ENCODE results near the gene PATJ. TPM values are rescaled to one million over a fixed set of nuclear protein-coding genes. Genes with fewer than 3 reads are reported as not detected.

PATJ gene
- total RNA-seq, 4 donors from 2014 or later: 47.6 to 105 (median 70.8) TPM

DNA sequence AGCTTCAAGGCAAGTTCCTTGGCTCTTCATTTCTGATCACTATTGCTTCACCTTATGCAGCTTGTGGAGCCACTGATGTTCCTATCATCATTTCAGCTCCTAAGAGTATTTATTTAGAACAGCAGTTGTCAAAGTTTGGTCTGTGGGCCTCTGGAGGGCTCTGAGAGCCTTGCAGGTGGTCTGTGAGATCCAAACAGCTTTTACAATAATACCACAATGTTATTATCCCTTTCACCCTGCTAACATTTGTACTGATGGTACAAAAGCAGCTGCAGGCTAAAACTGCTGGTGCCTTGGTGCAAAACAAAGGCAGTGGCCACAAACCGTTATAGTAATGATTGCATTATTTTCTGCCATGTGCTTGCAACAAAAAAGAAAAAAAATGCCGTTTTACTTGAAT, 33.8 kb downstream of the PATJ start:
- Histone ChIP-seq H3K27ac (no peak overlapping the region), H3K36me3 (peaks cover 0 to 97% (median 3%) of the 10 kb centered on the region in 3 donors), H3K27me3 (no peaks in the 10 kb centered on the region), H3K9me3 (no peaks in the 10 kb centered on the region), H3K4me3 (no peak overlapping the region), H3K4me1 (no peaks in the 10 kb centered on the region)
- no peak for DNase-seq
- intact Hi-C loops (cut with DNase I): no loop called here
- no peak for TF ChIP-seq POLR2A (IDR thresholded peaks at IDR 0.05)
- TF ChIP-seq, protein P1, sequence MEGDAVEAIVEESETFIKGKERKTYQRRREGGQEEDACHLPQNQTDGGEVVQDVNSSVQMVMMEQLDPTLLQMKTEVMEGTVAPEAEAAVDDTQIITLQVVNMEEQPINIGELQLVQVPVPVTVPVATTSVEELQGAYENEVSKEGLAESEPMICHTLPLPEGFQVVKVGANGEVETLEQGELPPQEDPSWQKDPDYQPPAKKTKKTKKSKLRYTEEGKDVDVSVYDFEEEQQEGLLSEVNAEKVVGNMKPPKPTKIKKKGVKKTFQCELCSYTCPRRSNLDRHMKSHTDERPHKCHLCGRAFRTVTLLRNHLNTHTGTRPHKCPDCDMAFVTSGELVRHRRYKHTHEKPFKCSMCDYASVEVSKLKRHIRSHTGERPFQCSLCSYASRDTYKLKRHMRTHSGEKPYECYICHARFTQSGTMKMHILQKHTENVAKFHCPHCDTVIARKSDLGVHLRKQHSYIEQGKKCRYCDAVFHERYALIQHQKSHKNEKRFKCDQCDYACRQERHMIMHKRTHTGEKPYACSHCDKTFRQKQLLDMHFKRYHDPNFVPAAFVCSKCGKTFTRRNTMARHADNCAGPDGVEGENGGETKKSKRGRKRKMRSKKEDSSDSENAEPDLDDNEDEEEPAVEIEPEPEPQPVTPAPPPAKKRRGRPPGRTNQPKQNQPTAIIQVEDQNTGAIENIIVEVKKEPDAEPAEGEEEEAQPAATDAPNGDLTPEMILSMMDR (IDR thresholded peaks at IDR 0.05): no peak
- WGBS, 2 donors: 86 to 93% methylated on average over 2 of the region's 2 CpGs

DNA sequence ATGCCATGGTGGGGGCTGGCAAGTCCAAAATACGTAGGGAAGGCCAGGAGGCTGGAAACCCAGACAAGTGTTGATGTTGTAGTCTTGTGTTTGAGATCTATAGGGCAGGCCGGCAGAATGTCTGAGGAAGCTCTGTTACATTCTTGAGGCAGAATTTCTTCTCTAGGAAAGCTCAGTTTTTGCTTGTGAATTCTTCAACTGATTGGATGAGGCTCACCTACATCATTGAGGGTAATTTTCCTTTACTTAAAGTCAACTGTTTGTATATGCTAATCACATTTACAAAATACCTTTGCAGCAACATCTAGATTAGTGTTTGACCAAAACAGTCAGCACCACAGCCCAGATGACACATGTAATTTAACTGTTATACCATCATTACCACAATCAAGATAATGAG, 37.0 kb downstream of the PATJ start:
- Histone ChIP-seq H3K4me3 (no peak overlapping the region), H3K9me3 (no peaks in the 10 kb centered on the region), H3K27me3 (no peaks in the 10 kb centered on the region), H3K4me1 (no peaks in the 10 kb centered on the region), H3K36me3 (peaks cover 0 to 75% (median 0%) of the 10 kb centered on the region in 3 donors), H3K27ac (no peak overlapping the region)
- TF ChIP-seq, protein P1 (IDR thresholded peaks at IDR 0.05): no peak
- no peak for TF ChIP-seq POLR2A (IDR thresholded peaks at IDR 0.05)
- DNase-seq: no peak
- intact Hi-C loops (cut with DNase I): no loop called here
- 85 to 94% methylated on average over 2 of the region's 2 CpGs for WGBS, 2 donors

DNA sequence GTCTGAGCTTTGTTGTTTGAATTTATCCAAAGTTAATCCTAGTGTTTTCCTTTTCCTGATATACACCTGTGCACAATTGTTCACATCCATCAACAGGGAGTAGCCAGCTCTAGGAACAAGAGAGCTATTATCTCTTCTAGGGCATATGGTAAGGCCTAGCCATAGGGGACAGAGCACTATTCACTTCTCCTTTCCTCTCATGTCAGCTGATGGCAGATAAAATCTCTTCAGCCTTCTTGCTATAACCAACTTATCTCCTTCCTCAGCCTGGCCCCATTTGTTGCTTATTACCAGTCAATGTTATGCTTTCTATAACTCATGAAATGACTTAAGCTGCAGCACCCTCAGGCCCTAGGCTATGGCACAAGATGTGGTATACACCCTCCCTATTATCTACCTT, 38.9 kb downstream of the PATJ start:
- Histone ChIP-seq H3K4me1 (no peaks in the 10 kb centered on the region), H3K4me3 (no peak overlapping the region), H3K27me3 (no peaks in the 10 kb centered on the region), H3K27ac (no peak overlapping the region), H3K9me3 (no peaks in the 10 kb centered on the region), H3K36me3 (peaks cover 0 to 71% (median 0%) of the 10 kb centered on the region in 3 donors)
- intact Hi-C loops (cut with DNase I): no loop called here
- no peak for DNase-seq
- TF ChIP-seq, protein P1 (IDR thresholded peaks at IDR 0.05): no peak
- no peak for TF ChIP-seq POLR2A (IDR thresholded peaks at IDR 0.05)

DNA sequence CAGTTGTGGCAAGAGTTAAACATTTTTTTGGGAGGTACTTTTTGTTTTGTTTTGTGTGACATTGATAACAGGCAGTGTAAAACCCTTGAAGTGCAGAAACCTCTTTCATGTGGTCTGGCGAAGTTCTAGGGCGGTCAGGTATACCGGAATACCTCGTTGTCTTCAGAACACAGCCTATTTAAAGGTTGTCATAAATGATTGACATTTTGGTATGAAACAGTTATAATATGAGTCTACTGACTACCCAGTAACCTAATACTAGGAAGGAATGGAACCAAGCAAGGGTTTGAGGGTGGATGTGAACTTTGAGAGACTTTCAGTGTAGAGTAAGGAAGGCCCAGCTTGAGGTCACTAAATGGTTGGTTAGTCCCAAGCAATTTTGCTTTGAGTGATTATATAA, 40.5 kb downstream of the PATJ start:
- H3K4me3 ChIP-seq: no peak overlapping the region
- no peak for TF ChIP-seq POLR2A (IDR thresholded peaks at IDR 0.05)
- TF ChIP-seq, protein P1 (IDR thresholded peaks at IDR 0.05): no peak
- intact Hi-C loops (cut with DNase I): no loop called here
- no peaks in the 10 kb centered on the region for H3K4me1 ChIP-seq
- DNase-seq: no peak
- peaks cover 0 to 71% (median 0%) of the 10 kb centered on the region in 3 donors for H3K36me3 ChIP-seq
- no peaks in the 10 kb centered on the region for H3K27me3 ChIP-seq
- H3K9me3 ChIP-seq: no peaks in the 10 kb centered on the region
- 70 to 82% methylated on average over 4 of the region's 4 CpGs for WGBS, 2 donors
- H3K27ac ChIP-seq: no peak overlapping the region

DNA sequence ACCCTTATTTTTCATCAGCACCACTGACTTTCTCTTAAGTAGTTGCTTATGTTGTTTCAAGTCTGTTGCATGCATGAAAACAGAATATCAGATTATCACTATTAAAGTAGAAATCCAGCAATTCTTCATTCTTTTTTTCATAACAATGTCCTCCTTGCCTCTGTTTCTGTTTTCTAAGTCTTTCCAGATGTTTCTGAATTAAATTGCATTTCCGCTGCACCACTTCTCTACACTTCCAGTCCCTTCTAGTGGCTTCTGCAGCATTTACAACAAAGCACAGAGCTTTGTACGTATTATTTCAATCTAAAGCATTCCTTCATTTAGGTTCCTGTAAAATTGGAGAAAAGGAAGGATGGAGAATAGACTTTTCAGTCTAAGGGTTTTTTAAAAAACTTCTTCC, 42.4 kb downstream of the PATJ start:
- DNase-seq: no peak
- 96 to 98% methylated on average over 2 of the region's 2 CpGs for WGBS, 2 donors
- Histone ChIP-seq H3K9me3 (no peaks in the 10 kb centered on the region), H3K4me1 (no peaks in the 10 kb centered on the region), H3K27me3 (no peaks in the 10 kb centered on the region), H3K4me3 (no peak overlapping the region), H3K27ac (no peak overlapping the region), H3K36me3 (peaks cover 0 to 73% (median 0%) of the 10 kb centered on the region in 3 donors)
- intact Hi-C loops (cut with DNase I): no loop called here
- TF ChIP-seq, protein P1 (IDR thresholded peaks at IDR 0.05): no peak
- no peak for TF ChIP-seq POLR2A (IDR thresholded peaks at IDR 0.05)

Measured in esophagus squamous epithelium (tissue), 5 donors.